ENCODE measurements around the gene SORT1. TPM values are rescaled to one million over a fixed set of nuclear protein-coding genes. Genes with fewer than 3 reads are reported as not detected.

Gene SORT1
- total and polyA plus RNA-seq, 2 of the 13 experiments (the other 11 are each of a cell fraction or from before 2014, with no cell fraction given) = 32.4 to 93.0 TPM

- Histone ChIP-seq H3K9ac (ENCODE audit: insufficient read depth, low read depth, low read length) (no peak overlapping the region), H4K20me1 (ENCODE audit: insufficient read depth, low read length) (no peaks in the 10 kb centered on the region), H3K27ac (ENCODE audit: extremely low read length, insufficient read depth, low read length) (no peak overlapping the region), H3K27me3 (ENCODE audit: control insufficient read depth in 1 of 2, insufficient read depth in 2 of 2, low read length in 2 of 2) (no peaks in the 10 kb centered on the region), H2AFZ (ENCODE audit: low read length) (no peak overlapping the region), H3K36me3 (replicated peaks in 1 of 2; ENCODE audit: control insufficient read depth in 1 of 2, insufficient read depth in 2 of 2, low read length in 2 of 2) (peaks cover 31 to 82% of the 10 kb centered on the region in 2 experiments), H3K4me1 (ENCODE audit: insufficient read depth, low read length) (peaks cover 3% of the 10 kb centered on the region; the same call in 1 of the 2 replicates), H3K79me2 (ENCODE audit: insufficient read depth, low read length) (no peaks in the 10 kb centered on the region), H3K4me2 (ENCODE audit: low read depth, low read length) (no peak overlapping the region), H3K4me3 (replicated peaks in 1 of 3; ENCODE audit: insufficient read depth in 1 of 3, low read depth in 2 of 3, low read length in 3 of 3) (no peak overlapping the region), H3K9me3 (ENCODE audit: low read length) (no peaks in the 10 kb centered on the region)
- CTCF ChIA-PET (ENCODE audit: low intra/inter-chr PET ratio, low total read pairs) = no interaction called here
- no peak for FAIRE-seq
- ATAC-seq = no peak
- no peak for DNase-seq (ENCODE audit: low spot score)
- intact Hi-C loops (cut with micrococcal nuclease; ENCODE audit: unreplicated experiment) = no loop called here
- 89% methylated on average over 1 of the region's 1 CpG for WGBS (ENCODE audit: low lambda C conversion rate)
- in situ Hi-C loops (cut with HindIII; ENCODE audit: extremely low pct_ligation_motif_present, low pct_unique_long_range_greater_than_20kb) = no loop called here
- POLR2A ChIA-PET = no interaction called here
- TF ChIP-seq ZNF230 (CRISPR knock-in tag; IDR thresholded peaks at IDR 0.05) = no peak
- TF ChIP-seq ZNF781 (CRISPR knock-in tag; IDR thresholded peaks at IDR 0.05; ENCODE audit: borderline replicate concordance, not compliant biosample characterization) = no peak
- no peak for TF ChIP-seq MAFF (IDR thresholded peaks at IDR 0.05; ENCODE audit: low read depth, low read length)
- TF ChIP-seq MTA3 (CRISPR knock-in tag; IDR thresholded peaks at IDR 0.05) = no peak
- no peak for TF ChIP-seq KLF6 (CRISPR knock-in tag; IDR thresholded peaks at IDR 0.05)
- TF ChIP-seq HOXA9 (CRISPR knock-in tag; IDR thresholded peaks at IDR 0.05; ENCODE audit: borderline replicate concordance) = no peak
- no TSS peak for BruUV-seq (replicated peaks)
These were observed 81.2 kb downstream of the SORT1 start for GRCh38 chr1:109316506-109316905.

- BruUV-seq (replicated peaks) = no TSS peak
- ChIA-PET POLR2A (no interaction called here), CTCF (ENCODE audit: low intra/inter-chr PET ratio, low total read pairs) (no interaction called here)
- in situ Hi-C loops (cut with HindIII; ENCODE audit: extremely low pct_ligation_motif_present, low pct_unique_long_range_greater_than_20kb) = no loop called here
- no peak for FAIRE-seq
- H3K36me3 ChIP-seq (replicated peaks in 1 of 2; ENCODE audit: control insufficient read depth in 1 of 2, insufficient read depth in 2 of 2, low read length in 2 of 2) = peaks cover 27 to 71% of the 10 kb centered on the region in 2 experiments
- H3K4me3 ChIP-seq (replicated peaks in 1 of 3; ENCODE audit: insufficient read depth in 1 of 3, low read depth in 2 of 3, low read length in 3 of 3) = no peak overlapping the region
- H3K27me3 ChIP-seq (ENCODE audit: control insufficient read depth in 1 of 2, insufficient read depth in 2 of 2, low read length in 2 of 2) = no peaks in the 10 kb centered on the region
- H3K4me1 ChIP-seq (ENCODE audit: insufficient read depth, low read length) = peaks cover 16% of the 10 kb centered on the region
- H4K20me1 ChIP-seq (ENCODE audit: insufficient read depth, low read length) = no peaks in the 10 kb centered on the region
- intact Hi-C loops (cut with micrococcal nuclease; ENCODE audit: unreplicated experiment) = no loop called here
- H2AFZ ChIP-seq (ENCODE audit: low read length) = no peak overlapping the region
- H3K27ac ChIP-seq (ENCODE audit: extremely low read length, insufficient read depth, low read length) = no peak overlapping the region
- no peak overlapping the region for H3K4me2 ChIP-seq (ENCODE audit: low read depth, low read length)
- 98% methylated on average over 4 of the region's 4 CpGs for WGBS (ENCODE audit: low lambda C conversion rate)
- no peaks in the 10 kb centered on the region for H3K9me3 ChIP-seq (ENCODE audit: low read length)
- no peak for DNase-seq (ENCODE audit: low spot score)
- no peak overlapping the region for H3K9ac ChIP-seq (ENCODE audit: insufficient read depth, low read depth, low read length)
- H3K79me2 ChIP-seq (ENCODE audit: insufficient read depth, low read length) = no peaks in the 10 kb centered on the region
- no peak for ATAC-seq
- TF ChIP-seq ZBTB44 (CRISPR knock-in tag; IDR thresholded peaks at IDR 0.05) (no peak), HMG20B (CRISPR knock-in tag; conservative IDR thresholded peaks at IDR 0.05) (no peak), RFX5 (IDR thresholded peaks at IDR 0.05; ENCODE audit: low read depth, low read length) (no peak), ARID4A (CRISPR knock-in tag; IDR thresholded peaks at IDR 0.05; ENCODE audit: borderline replicate concordance) (no peak), HIC2 (CRISPR knock-in tag; IDR thresholded peaks at IDR 0.05; ENCODE audit: low read depth) (no peak)
These were observed 82.4 kb downstream of the SORT1 start for GRCh38 chr1:109315288-109315687.
